ENCODE measurements around the gene NADK. TPM values are rescaled to one million over a fixed set of nuclear protein-coding genes. Genes with fewer than 3 reads are reported as not detected.

The NADK gene
- total RNA-seq, 1 experiment from 2014 or later = 101 TPM

DNA sequence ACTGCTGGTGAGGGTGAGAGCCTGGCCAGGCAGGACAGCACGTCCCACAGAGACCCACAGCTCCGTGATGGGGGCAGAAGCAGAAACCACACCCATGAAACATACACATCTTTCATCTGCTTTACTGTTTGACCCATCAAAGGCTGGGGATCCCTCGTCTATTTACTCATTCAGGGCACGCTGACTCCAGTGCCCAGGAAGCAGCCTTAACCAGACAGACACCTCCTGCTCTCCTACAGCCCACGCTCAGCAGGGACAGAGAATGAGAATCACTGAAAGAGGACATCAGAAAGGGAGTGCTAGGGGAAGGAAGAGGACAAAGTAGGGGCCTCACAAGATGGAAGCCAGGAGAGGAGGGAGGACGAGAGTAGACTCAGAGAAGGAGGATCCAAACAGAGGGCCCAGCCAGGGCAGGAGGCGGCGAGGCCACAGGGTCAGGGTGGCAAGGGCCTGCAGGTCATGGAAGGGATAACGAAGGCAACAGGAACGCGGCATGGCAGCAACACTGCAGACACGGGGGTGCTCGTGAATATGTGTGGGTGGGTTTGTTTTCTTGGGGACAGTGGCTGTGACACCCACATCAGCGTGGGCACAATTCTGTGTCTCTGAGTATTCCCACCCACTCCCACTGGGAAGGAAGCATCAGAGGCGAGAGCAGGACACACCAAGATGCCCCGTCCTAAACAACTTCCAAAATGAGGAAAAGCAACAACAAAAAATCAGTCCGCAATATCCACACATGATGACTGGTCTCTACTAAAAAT is 15.4 kb upstream of the NADK start:
- no peak for ATAC-seq
- peaks cover 21% of the 10 kb centered on the region for H3K36me3 ChIP-seq (ENCODE audit: control insufficient read depth, insufficient read depth, low read length)
- DNase-seq (ENCODE audit: low read depth, low spot score) = no peak

DNA sequence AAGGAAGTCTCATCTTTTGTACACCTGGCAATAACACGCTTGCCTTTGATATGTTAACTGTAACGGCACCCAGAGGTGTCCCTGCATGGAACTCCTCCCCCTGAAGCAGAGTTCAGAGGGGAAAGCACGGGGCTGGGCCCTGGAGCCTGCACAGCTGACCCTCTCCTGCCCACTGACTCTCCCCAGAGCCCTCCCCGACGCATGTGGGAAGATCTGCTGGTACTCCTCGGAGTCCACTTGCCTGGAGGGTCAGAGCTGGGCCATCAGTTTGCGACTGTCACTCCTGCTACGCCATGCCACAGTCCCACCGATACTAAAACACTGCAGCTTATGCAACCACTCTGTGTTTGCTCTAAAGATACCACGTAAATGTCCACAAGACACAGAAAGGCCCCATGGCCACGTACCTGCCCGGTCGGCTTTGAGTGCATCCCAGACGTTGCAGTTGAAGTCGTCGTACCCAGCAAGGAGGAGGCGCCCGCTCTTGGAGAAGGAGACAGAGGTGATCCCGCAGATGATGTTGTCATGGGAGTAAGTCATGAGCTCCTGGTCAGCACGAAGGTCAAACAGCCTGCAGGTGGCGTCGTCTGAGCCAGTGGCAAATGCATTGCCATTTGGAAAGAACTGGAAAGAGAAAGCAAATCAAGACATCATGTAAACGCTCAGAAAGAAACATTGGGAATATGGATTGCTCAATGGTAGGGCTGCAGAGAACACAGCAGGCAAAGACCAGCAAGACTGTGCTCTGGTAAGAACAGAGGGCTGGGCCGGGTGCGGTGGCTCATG is 10.6 kb upstream of the NADK start:
- ATAC-seq (no peak; the same call in 1 of the 2 replicates), DNase-seq (ENCODE audit: low read depth, low spot score) (no peak)
- Histone ChIP-seq H3K27ac (ENCODE audit: low read length) (no peak overlapping the region), H3K4me1 (ENCODE audit: control insufficient read depth, insufficient read depth, low read length) (no peaks in the 10 kb centered on the region), H3K4me3 (ENCODE audit: low read depth in 2 of 2, low read length in 2 of 2) (no peak overlapping the region), H3K27me3 (ENCODE audit: control insufficient read depth, insufficient read depth, low read length) (no peaks in the 10 kb centered on the region), H3K36me3 (ENCODE audit: control insufficient read depth, insufficient read depth, low read length) (peaks cover 32% of the 10 kb centered on the region), H3K9me3 (ENCODE audit: control insufficient read depth, insufficient read depth, low read depth, low read length) (no peaks in the 10 kb centered on the region)
- BruUV-seq (replicated peaks) = no TSS peak
- in situ Hi-C loops (cut with HindIII; ENCODE audit: low pct_unique_long_range_greater_than_20kb, low sequenced_read_pairs) = no loop called here
- CTCF ChIA-PET = interaction anchor here (0.5 to 1.0 kb wide), 4 partner anchors 9 to 118 kb away, joined by 3 read pairs; no protein-coding TSS in a partner anchor
- intact Hi-C loops (cut with micrococcal nuclease; ENCODE audit: unreplicated experiment) = no loop called here
- TF ChIP-seq, protein P1, sequence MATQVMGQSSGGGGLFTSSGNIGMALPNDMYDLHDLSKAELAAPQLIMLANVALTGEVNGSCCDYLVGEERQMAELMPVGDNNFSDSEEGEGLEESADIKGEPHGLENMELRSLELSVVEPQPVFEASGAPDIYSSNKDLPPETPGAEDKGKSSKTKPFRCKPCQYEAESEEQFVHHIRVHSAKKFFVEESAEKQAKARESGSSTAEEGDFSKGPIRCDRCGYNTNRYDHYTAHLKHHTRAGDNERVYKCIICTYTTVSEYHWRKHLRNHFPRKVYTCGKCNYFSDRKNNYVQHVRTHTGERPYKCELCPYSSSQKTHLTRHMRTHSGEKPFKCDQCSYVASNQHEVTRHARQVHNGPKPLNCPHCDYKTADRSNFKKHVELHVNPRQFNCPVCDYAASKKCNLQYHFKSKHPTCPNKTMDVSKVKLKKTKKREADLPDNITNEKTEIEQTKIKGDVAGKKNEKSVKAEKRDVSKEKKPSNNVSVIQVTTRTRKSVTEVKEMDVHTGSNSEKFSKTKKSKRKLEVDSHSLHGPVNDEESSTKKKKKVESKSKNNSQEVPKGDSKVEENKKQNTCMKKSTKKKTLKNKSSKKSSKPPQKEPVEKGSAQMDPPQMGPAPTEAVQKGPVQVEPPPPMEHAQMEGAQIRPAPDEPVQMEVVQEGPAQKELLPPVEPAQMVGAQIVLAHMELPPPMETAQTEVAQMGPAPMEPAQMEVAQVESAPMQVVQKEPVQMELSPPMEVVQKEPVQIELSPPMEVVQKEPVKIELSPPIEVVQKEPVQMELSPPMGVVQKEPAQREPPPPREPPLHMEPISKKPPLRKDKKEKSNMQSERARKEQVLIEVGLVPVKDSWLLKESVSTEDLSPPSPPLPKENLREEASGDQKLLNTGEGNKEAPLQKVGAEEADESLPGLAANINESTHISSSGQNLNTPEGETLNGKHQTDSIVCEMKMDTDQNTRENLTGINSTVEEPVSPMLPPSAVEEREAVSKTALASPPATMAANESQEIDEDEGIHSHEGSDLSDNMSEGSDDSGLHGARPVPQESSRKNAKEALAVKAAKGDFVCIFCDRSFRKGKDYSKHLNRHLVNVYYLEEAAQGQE (IDR thresholded peaks at IDR 0.05; ENCODE audit: insufficient read depth in 1 of 2, low read depth in 2 of 2, low read length in 1 of 2) = no peak
- TF ChIP-seq, protein P2, sequence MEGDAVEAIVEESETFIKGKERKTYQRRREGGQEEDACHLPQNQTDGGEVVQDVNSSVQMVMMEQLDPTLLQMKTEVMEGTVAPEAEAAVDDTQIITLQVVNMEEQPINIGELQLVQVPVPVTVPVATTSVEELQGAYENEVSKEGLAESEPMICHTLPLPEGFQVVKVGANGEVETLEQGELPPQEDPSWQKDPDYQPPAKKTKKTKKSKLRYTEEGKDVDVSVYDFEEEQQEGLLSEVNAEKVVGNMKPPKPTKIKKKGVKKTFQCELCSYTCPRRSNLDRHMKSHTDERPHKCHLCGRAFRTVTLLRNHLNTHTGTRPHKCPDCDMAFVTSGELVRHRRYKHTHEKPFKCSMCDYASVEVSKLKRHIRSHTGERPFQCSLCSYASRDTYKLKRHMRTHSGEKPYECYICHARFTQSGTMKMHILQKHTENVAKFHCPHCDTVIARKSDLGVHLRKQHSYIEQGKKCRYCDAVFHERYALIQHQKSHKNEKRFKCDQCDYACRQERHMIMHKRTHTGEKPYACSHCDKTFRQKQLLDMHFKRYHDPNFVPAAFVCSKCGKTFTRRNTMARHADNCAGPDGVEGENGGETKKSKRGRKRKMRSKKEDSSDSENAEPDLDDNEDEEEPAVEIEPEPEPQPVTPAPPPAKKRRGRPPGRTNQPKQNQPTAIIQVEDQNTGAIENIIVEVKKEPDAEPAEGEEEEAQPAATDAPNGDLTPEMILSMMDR (IDR thresholded peaks at IDR 0.05) = peak; percentile 22; the same call in 1 of the 2 replicates
- POLR2A ChIA-PET = no interaction called here

More for the DNA sequence above, 15.4 kb upstream of the NADK start:
- Histone ChIP-seq H3K9me3 (ENCODE audit: control insufficient read depth, insufficient read depth, low read depth, low read length) (no peaks in the 10 kb centered on the region), H3K27me3 (ENCODE audit: control insufficient read depth, insufficient read depth, low read length) (no peaks in the 10 kb centered on the region), H3K27ac (ENCODE audit: low read length) (no peak overlapping the region), H3K4me3 (ENCODE audit: low read depth in 2 of 2, low read length in 2 of 2) (no peak overlapping the region), H3K4me1 (ENCODE audit: control insufficient read depth, insufficient read depth, low read length) (no peaks in the 10 kb centered on the region)
- TSS peak; percentile 24 for BruUV-seq (replicated peaks)
- ChIA-PET CTCF (no interaction called here), POLR2A (no interaction called here)
- intact Hi-C loops (cut with micrococcal nuclease; ENCODE audit: unreplicated experiment) = no loop called here
- in situ Hi-C loops (cut with HindIII; ENCODE audit: low pct_unique_long_range_greater_than_20kb, low sequenced_read_pairs) = no loop called here
- no peak; the same call in 1 of the 2 replicates for TF ChIP-seq POLR2AphosphoS5 (IDR thresholded peaks at IDR 0.05; ENCODE audit: low read depth, low read length)
- TF ChIP-seq, protein P1 (IDR thresholded peaks at IDR 0.05; ENCODE audit: insufficient read depth in 1 of 2, low read depth in 2 of 2, low read length in 1 of 2) = no peak
- TF ChIP-seq TCF7L2 (IDR thresholded peaks at IDR 0.05; ENCODE audit: low read depth, low read length) = no peak
- TF ChIP-seq, protein P2 (IDR thresholded peaks at IDR 0.05) = no peak
- no peak for TF ChIP-seq SIN3A (IDR thresholded peaks at IDR 0.05; ENCODE audit: borderline replicate concordance, insufficient read depth, low read depth, low read length)

All from Panc1 (cell line).